DMS79 treated with DMSO at 0.1 percent for 48 hours (cell line): ENCODE measurements around the gene SPATS2L.

Experiments used
- DNase-seq: peaks from one replicate; lab custom pipeline; 2025; lab: John Stamatoyannopoulos, UW

Gene SPATS2L

DNA sequence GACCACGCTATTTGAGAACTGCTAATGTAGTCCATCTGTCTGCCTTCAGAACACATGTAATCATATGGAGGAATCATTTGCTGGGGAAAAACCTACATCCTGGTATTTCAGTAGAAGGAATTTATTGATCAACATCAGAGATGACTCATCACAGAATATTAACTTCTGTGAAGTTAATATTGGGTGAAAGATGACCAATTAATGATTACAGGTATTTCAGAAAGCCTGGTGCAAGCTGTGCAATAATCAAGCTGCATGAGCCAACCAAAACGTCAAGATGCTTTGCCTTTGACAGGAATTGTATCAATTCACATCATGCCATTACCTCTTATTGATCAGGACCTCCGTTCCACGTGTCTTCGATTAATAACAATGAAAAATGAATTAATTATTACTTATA is 9.4 kb upstream of the SPATS2L start:
- DNase-seq = no peak

DNA sequence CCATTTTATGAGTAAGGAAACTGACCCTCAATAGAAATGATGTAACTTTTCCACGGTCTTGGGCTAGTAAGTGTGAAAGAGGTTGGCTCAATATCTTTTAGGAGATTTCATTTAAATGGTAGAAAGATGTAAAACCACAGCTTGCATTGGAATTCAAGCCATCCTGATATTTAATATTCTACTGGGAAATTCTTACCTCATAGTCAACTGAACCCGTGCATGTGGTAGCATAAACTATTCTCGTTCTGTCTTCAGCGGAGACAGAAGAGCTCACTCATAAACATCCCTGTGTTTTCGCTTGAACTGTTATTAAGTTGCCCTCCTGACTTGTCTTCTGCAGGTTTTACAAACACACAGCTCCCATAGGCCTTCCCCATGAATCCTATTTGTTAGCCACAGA is 8.5 kb upstream of the SPATS2L start:
- DNase-seq = no peak

DNA sequence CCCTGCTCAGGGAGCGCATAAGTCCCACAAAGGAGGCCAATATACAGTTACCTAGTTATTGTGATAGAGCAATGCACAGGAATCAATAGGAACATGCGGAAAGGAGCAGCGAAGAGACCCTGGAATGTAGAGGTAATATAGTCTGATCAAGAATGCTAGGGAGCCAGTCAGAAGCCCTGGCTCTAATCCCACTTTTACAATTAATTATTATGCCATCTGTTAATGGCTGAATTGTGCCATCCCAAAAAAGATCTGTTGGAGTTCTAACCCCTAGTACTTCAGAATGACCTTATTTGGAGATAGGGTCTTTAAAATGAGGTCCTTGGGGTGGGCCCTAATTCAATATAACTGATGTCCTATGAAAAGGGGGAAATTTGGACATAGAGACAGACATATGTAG is 7.7 kb upstream of the SPATS2L start:
- DNase-seq = no peak

DNA sequence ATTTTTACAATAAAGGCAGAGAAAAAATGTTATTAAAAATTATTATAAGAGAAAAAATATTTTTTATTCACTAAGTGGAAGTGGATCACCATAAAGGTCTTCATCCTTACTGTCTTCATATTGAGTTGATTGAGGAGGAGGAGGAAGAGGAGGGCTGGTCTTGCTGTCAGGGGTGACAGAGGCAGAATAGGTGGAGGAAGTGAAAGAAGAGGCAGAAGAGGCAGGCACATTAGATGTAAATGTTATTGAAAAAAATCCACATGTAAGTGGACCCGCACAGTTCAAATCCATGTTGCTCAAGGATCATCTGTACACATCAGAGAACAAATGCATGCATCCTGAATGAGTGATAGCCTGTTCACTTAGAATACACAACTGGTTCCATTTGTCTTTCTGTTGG is 6.4 kb upstream of the SPATS2L start:
- no peak for DNase-seq

DNA sequence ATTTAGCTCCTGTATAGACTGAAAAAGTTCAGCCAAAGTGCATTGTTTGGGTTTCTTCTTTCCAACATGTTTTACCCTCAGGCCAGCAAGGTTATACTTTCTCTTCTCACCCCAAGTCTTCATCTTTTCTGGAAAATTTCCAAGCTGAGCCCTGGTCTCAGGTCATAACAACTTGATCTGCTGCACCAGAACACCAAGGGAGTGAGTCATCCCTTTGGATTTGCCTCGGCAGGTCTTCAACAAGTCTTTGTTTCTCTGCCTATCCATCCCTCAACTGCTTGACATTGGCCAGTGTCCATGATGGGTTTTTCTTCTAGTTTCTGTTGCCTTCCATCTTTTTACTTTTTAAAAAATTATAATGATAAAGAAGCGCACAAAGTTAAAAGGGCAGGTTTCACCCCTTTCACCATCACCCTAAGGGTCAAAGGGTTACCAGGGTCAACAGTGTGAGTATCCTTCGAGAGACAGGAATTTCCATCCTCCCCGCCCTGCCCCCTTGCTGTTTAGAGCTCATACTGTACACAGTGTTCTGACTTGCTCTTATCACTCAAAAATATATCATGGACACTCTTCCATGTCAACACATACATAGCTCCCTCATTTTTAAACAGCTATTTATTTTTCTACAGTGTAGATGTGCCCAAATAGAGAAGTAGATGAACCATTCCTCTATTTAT is 5.7 kb upstream of the SPATS2L start:
- peak; percentile 32 for DNase-seq

DNA sequence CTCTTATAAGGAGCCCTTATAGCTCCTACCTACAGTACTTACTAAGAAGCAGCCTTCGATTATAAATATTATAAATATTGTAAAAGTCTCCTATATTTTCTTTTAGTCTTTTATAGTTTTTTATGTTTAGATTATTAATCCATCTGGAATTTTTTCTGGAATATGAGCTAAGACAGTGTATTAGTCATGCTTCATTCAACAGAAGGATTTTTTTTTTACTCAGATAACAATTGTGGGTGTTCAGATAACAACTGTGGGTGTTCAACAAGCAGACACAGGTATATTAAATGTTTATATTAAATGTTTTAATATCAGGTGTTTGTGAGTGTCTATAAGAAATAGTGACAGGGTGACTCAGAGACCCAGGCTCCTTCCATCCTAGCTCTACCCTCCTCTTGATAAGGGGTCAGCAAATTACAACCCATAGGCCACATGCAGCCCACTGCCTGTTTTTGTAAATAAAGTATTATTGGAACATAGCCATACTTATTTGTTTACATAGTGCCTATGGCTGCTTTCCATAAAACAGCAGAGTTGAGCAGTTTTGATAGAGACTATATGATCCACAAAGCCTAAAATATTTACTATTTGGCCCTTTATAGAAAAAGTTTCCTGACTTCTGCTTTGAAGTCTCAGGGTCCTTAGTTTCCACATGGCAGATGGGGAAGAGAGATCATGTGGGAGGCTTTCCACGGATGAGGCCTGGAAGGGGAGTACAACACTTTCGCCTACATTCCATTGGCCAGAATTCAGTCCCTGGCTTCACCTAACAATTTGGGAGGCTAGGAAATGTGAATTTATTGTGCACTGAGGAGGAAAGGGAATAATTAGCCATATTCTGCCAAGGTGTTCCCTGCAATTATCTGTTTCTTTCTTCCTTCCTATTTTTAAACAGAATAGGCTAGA is 4.3 kb upstream of the SPATS2L start:
- no peak for DNase-seq

DNA sequence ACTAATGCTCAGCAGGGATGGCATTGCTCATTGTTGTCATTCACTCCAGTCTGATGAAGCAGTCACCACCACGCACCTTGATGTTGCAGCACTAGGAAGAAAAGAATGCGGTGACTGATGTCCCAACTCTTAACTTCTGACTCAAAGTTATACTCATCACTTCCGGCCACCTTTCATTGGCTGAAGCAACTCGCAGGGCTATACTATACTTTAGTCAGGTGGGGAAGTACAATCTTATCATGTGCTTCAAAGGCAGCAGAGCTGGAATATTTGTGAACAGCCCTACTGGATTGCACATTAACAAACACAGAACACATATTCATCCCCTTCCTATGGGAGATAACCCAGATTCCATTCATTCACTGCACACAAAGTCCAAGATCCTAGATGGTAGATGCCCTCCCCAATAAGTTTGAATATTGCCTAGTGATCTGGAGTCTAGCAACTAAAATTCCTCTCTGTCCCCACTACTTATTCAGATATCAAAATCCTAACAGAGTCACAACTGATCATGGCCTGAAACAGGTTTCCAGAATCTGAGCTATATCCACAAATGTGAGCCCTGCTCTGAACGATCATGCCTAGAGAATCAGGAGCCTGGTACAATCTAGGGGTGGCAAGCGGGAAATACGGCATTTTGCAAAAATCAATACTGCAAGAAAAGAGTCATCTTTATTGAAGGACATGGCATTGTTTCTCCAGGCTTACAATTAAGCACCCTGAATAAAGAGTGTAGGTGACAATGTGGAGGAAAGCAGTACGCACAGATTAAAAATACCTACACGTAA is 3.4 kb upstream of the SPATS2L start:
- no peak for DNase-seq

DNA sequence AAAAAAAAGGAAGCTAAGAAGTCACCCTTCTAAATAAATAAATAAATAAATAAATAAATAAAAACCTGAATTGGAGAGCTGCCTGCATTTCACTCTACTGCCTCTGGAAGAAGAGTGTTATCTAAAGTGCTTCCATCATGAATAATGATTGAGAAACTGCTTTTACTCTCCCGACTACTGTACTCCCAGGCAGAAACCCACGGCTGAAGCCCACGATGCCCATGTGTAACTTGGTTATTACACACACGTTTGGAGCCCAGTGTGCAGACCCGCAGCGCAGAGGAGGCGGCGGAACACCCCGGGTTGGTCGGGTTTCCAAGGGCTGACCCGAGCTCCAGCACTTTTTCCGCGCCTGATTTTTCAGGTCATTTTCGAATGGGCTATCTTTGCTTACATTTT is 697 bp upstream of the SPATS2L start:
- peak; percentile 81 for DNase-seq

DNA sequence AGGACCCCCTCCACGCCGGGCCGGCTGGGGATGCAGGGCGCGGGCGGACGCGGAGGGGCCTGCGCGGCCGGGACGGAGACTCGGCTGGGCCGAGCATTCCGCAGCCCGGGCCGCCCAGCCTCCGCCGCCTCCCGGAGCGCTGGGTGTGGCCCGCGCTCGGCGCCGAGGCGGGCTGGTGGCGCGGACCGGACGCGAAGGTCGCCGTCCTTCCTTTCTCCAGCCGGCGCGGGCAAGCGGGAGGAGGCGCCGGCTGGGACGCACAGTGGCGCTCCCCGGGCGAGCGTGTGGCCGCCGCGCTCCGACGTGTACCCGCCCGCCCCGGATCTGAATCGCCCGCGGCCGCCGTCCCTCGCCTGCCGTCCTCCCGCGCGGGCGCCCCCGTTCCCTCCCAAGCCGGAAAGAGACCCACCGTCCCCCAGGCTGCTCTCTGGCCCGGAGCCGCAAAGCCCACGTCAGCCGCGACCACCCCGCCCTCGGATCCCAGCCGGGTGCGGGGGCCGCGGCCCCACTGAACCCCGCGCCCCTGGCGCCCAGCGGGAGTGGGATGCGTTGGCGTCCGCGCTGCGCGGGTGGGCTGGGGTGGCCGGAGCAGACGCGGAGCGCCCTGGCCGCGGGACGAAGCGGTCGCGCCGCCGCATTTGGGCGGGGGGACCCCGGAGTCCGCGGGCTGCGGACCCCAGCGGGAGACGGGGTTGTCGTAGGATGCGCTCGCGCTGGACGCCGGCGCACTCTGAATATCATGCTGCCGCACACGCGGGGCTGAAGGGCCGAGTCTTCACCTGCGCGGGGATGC is 634 bp downstream of the SPATS2L start:
- peak; percentile 17 for DNase-seq

DNA sequence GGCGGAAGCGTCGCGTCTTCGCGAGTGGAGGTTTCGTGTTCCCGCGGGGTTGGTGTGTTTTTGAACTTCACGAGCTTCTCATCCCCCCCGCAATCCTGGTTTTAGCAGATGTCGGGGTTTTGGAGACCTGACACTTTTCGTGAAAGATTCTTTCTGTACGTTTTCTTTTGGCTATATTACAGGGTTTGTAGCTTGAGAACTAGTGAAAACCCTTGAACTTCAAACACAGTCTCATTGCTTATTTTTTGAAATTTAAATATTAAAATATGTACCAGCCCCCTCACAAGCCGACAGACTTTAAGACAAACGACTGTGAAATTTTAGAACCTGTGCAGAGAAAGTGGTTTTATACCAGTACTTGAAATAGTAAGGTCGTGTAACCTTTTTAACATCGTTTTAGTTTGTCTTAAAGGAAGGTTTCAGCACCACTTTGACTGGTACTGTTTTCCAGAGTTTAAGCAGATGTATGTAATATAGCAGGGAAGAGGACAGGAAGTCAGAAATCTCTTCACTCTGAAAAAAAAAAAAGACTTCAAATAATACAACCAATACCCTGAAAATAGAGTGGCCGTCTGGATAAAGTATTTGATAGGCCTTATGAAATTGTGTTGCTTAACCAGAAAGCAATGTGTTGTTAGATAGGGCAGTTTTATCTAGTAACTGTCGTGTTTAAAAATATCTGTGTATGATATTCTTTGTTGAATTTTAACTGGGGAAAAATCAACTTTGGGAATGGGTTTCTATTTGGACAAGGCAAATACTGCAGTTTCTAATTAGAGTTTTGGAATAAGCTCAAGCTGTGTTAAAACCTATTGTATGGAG is 1.4 kb downstream of the SPATS2L start:
- DNase-seq = peak; percentile 66

DNA sequence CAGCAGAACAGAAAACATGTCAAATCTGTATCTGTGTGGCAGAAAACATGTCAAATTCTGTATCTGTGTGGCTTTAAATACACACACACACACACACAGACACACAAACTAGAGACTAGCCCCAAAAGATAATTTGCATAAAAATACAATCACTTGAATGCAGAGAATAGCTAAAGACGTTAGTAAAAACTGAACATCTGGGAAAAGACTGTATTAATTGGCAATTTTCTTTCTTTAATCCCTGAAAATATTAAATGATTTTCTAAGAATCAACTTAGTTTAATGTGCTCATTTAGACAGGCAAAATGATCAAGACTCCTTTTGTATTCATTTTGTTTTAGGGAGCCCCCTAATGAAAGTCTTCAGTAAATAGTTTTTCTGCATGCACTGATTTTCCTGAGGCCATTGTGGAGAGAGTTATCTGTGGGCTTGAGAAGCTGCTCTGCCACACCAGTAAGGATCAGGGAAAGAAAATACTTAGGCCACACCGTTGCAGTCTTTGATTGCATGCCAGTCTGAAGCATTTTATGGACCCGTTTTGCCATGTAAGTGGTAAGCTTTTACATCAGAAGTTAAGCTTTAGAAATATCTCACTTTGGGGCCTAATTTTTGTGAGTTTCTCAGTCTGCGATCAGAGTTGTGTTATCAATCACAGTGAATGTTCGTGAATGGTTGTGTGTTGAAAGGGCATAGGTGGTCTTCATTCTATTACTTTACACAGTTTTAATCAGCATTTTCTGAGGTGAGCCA is 2.2 kb downstream of the SPATS2L start:
- DNase-seq = peak; percentile 46

DNA sequence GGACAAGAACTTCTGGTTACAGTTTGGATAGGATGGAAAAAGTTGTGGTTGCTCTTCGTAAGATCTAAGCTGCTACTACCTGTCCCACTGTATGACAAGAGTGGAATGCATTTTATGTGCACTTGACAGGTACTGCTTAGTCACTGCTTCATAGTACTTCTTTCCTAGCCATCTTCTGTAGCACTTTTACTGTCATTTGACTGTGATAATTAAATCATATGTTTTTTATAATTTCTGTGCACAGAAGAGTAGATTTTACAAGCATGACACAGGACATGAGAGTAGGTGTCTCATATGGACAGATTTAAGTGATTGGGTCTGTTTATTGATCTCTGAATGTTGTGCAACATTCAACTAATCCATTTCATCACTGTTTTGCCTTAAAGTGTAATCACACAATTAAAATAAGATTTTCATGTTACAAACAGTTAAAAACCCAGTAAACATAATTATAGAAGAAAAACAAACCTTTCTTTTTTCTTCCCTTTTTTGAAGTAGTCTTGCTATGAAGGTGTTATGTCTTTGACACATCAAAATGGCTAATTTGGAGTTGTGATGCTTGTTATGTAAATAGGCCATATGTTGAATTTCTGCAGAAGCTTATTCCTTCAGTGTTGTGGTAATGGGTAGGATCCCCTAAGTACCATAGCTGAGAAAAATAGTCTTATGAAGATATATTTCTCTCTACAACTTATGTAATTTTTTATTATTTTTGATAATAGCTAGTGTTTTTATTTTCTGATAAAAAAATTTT is 3.0 kb downstream of the SPATS2L start:
- DNase-seq = no peak

DNA sequence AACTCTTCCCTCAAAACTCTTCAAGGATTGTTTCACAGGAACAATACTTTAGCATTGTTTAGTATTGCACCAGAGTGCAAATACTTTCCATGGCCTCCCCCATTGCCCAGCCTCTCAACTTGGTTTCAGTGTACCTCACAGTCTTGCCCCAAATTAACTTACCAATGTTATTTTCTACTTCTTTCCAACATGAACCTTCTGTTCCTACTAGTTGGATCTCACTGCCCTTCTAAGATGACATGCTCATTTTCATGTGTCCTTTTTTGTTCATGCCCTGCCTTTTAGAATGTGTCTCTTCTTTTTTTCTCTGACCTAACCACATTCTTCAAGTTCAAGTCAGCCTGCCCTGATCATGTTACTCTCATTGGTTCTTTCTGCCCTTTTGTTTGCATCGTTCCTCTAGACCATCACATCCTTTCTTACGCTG is 4.1 kb downstream of the SPATS2L start:
- DNase-seq = no peak

DNA sequence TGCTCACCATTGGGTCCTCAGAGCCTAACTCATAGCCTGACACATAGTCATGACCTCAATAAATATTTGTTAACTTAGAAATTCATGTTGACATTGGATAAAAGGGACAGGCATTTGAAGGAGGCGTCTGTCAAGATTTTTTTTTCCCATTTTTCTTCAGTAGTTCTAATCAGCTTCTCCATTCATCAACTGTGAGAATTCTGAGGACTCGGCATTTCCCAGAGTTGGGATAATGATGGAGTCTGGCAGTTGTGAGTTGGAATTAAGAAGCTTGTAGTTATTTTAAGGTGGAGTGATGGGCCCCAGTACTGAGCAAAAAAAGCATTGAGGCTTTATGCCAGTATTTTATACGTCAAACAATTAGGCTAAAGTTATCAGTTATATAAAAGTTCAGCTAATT is 4.6 kb downstream of the SPATS2L start:
- DNase-seq = no peak

DNA sequence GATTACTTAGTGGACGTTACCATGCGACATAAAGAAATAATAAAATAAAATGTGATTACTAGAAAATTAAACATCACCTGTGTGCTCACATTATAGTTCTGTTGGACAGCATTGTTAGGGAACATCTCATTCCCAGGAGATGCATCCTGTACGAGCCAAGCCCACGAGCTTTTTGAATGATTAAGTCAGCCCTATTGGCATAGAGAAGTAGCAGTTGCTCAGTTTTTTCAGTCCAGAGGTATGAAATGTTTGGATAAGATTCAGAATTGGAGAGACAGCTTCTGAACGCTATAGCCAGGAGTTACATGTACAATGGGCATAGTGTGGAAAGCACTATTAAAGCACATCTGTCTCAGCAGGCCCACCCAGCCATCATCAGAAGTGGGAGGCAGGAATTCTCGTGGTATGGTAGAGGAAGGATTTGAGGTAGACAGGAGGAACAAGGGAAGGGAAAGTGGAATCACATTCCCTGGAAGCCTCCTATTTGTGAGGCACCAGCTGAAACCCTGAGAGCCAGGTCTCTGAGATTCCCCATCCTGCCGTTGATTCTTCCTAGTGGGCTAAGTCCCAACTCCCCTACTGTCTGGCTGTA is 8.6 kb downstream of the SPATS2L start:
- DNase-seq = no peak

DNA sequence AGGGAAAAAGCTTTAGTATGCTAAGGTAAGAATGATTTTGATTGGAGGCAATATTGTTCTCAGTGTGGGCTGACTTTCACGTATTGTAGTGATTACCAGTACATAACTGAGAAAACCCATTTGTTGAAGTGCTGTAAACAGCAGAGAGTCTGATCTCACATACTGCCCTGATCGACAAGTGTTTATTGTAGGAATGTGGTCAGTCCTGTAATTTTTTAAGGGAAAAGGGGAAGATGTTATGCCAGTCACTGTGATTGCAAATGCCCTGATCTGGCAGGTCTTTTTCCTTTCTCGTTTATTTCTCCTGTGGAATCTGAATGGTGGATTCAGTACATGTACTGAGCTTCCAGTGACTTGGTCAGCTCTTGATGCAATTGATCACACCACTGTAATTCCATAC is 11.5 kb downstream of the SPATS2L start:
- no peak for DNase-seq

DNA sequence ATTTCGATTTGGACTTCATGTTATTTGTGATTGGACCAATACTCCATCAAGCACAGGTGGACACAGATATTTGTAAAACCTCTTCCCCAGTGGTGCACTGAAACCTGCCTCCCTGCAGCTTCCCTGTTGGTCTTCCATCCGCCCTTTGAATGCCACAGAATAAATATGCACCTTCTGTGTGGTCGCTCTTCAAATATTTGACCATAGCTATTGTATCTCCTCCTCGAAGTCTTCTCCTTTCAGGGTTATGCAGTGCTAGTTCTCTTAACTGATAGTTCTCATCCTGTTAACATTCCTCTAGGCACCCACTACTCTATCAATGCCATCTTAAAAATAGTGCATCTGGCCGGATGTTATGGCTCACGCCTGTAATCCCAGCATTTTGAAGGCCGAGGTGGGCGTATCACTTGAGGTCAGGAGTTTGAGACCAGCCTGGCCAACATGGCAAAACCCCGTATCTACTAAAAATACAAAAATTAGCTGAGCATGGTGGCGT is 12.5 kb downstream of the SPATS2L start:
- no peak for DNase-seq

DNA sequence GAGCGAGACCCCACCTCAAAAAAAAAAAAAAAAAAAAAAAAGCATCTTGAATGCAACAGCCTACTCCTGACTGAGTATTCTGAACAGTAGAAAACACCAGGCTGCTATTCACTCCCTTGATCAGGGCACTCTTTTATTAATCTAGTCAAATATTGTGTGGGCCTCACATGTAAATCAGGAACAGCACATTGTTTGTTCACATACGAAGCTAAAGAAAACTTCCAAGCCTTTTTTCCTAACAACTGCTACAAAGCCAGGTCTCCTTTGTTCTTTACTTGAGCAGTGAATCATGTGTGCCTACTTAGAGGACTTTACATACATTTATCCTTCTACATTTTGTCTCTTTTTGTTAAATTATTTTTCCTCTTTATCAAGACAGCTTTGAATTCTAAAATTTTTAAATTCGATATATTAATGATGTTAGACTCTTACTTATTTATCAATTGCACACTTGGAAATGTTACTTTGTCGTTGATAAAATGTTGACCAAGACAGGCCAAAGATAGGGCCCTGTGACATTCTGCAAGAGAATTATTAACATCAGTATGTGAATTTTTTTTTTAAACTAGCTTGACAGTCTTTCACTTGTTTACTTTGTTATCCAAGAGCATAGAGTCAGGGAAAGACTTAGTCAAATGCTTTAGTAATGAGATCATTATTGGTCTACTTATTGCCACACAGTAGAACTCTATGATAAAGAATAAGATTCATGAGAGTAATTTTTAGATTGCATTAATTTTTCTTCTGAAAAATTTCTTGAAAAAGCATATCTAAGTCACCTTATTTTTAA is 13.2 kb downstream of the SPATS2L start:
- peak; percentile 22 for DNase-seq
